Colon (tissue), 2 donors: ENCODE results near the gene CETN2.
A peak's percentile ranks its signal among the peaks of the same experiment; 100 is the strongest.
"Not testable (repeated sequence)": the region's sequence is repeated elsewhere in the genome, so short reads cannot be mapped to it uniquely, and the experiment has no call there.

Source experiments
- FAIRE-seq: peaks from 2 replicates; lab custom pipeline; 2012; peaks lifted over from hg19 to GRCh38; lab: Jason Lieb, UNC
- donor health status: control.
- donor health status: control.

The CETN2 gene

DNA sequence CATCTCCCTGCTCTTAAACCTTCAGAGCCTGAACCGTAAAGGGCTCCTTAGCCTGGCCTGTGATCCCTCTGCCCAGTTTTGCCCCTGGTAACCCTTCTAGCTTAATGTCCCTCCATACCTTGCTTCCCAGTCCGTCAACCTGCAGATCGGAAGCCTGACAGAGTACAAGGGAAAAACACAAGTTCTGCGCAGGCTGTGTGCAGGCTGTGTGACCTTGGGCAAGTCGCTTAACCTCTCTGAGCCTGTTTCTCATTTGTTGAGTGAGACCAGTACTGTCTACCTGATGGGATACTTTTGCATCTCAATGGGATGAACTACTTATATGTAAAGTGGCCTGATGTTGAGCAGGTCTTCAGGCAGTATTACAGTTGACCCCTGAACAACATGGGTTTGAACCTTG, 2.0 kb upstream of the CETN2 start:
- no peak for FAIRE-seq

DNA sequence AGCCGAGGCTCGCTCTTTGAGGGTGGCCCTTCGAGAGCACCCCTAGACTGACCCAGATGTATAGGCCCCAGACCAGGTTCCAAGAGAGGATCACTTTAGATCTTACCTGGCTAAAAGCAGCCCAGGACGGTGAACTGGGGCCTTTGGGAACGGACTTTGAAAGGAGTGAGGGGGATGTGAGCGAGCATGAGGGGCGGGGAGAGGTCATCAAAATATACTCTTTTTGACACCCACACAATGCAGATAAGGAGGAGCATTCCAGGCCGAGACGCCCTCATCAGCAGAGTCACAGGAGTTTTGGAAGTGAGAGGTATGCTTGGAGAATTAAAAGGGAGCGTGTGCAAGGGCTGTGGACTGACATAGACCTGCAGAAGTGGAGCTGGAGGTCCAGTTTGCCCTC, 834 bp upstream of the CETN2 start:
- FAIRE-seq = no peak

DNA sequence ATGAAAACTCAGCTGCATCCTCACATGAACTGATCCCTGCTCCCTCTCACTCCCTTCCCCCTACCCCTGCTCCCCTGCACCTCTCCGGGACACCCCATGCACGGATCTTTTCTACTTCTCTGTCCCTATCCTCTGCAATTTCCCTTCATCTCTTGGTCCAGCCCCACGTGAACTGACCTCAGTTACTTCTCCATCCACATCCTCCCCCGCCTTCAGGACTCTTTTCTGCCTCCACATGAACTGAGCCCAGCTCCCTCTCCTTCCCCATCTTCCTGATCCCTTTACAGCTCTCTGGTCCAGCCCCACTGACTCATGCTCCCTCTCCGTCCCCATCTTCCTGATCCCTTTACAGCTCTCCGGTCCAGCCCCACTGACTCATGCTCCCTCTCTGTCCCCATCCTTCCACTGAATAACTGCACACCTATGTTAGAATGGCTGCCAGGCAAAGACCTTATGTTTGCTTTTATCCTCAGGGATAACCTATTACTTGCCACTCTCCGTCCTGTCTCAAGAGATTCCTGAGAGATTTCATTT, 5.6 kb downstream of the CETN2 start:
- no peak for FAIRE-seq

DNA sequence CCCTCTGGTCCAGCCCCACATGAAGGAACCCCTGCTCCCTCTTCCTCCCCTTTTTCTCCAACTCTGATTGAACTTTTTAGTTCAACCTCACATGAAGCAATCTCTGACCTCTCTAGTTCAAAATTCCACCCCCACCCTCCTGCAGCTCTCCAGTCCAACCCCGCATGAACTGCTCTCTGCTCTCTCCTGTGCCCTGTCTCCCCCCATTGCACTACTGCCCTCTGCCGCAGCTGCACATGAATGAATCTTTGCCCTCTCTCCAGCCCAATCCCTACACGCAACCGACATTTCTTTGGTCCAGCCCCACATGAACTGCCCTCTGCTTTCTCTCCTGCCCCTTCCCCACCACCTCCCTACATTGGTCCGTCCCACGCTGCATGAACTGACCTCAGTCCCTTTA, 6.9 kb downstream of the CETN2 start:
- no peak for FAIRE-seq

- FAIRE-seq = no peak
Measured at GRCh38 chrX:152822383-152823086, 8.0 kb downstream of the CETN2 start.

GRCh38 chrX:152821145-152821765, 9.3 kb downstream of the CETN2 start:
- FAIRE-seq = no peak

- no peak for FAIRE-seq
Measured at GRCh38 chrX:152819732-152820131, 10.8 kb downstream of the CETN2 start.

- no peak for FAIRE-seq
Measured at GRCh38 chrX:152819266-152819665, 11.3 kb downstream of the CETN2 start.

GRCh38 chrX:152818356-152818755, 12.2 kb downstream of the CETN2 start:
- no peak for FAIRE-seq

GRCh38 chrX:152817078-152817764, 13.3 kb downstream of the CETN2 start:
- peak; percentile 31 for FAIRE-seq

DNA sequence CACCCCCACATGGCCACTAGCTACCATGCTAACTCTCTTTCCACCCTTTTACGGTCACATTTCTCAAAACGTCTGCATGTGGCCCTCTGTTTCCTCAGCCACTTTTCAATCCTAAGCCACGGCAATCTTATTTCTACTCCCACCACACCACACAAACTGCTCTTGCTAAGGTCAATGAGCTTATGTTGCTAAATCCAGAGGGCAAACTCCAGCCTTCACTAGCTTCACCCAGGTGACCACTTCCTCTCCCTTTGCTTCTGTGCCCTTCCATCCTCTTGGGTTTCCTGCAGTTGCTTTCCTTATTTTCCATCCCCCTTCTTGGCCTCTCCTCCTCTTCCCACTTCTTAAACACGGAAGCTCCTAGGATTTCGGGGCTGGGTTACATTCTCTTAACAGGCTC, 16.5 kb downstream of the CETN2 start:
- no peak for FAIRE-seq

GRCh38 chrX:152813206-152813605, 17.4 kb downstream of the CETN2 start:
- FAIRE-seq = no peak

- no peak for FAIRE-seq
Measured at GRCh38 chrX:152810403-152810802, 20.2 kb downstream of the CETN2 start.

- FAIRE-seq = no peak
Measured at GRCh38 chrX:152806035-152806434, 24.5 kb downstream of the CETN2 start.

- no peak for FAIRE-seq
Measured at GRCh38 chrX:152798945-152799344, 31.6 kb downstream of the CETN2 start.

DNA sequence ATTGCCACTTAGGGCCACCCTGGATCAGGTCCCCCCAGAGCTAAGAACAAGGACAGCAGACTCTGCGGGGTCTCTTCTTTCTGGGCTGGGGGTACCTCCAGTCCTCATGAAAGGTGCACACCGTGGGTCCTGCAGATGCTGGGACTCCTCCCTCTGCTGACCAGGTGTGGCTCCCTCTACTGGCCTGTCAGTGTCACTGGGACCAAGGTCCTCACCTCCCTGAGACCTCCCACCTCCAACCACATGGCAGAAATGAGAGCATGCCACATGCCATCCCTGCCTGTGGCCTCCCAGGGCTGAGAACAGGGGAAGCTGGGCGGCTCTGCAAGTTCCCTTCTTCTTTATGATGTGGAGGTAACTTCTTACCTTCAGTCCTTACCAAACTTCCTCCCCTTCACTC, 43.5 kb downstream of the CETN2 start:
- not testable (repeated sequence) for FAIRE-seq
